Stomach smooth muscle (tissue), 2 donors: ENCODE data around the gene PPIAL4G.
"Not testable (repeated sequence)": the region's sequence is repeated elsewhere in the genome, so short reads cannot be mapped to it uniquely, and the experiment has no call there.

Source experiments
- H3K27ac ChIP-seq: one replicate; pipeline ENCODE4 v1.7.0; 2013; ENCODE audit warnings: mild to moderate bottlenecking, low read length, inconsistent platforms
- H3K27me3 ChIP-seq, 2 donors: one replicate each; pipeline ENCODE4 v1.7.0; 2013; ENCODE audit warnings: low read length in 2 of 2; ENCODE audit not compliant: insufficient read depth in 2 of 2, control insufficient read depth in 1 of 2
- H3K36me3 ChIP-seq, 2 donors: one replicate each; pipeline ENCODE4 v1.7.0; 2013; ENCODE audit warnings: low read length in 2 of 2; ENCODE audit not compliant: control insufficient read depth in 2 of 2, insufficient read depth in 2 of 2
- H3K4me1 ChIP-seq: one replicate; pipeline ENCODE4 v1.7.0; 2013; ENCODE audit warnings: low read length; ENCODE audit not compliant: control insufficient read depth, insufficient read depth
- H3K4me3 ChIP-seq, 2 donors: one replicate each; pipeline ENCODE4 v1.7.0; 2013; ENCODE audit warnings: low read length in 2 of 2
- H3K9ac ChIP-seq, 2 donors: one replicate each; pipeline ENCODE4 v1.7.0; 2013; ENCODE audit warnings: low read length in 2 of 2, mild to moderate bottlenecking in 1 of 2
- H3K9me3 ChIP-seq, 2 donors: one replicate each; pipeline ENCODE4 v1.7.0; 2013; ENCODE audit warnings: low read length in 2 of 2; ENCODE audit not compliant: control insufficient read depth in 2 of 2
- donor health status: healthy.
- donor health status: Pancreatic carcinoma.

Gene PPIAL4G

GRCh38 chr1:148483029-148483428 lies at the start of gene PPIAL4G:
PPIAL4G (minus strand) TSS chr1:148483302; CDS start chr1:148483252, 50 bp downstream.
- H3K4me1 ChIP-seq, H3K9me3 ChIP-seq, H3K9ac ChIP-seq, H3K27me3 ChIP-seq, H3K36me3 ChIP-seq, H3K4me3 ChIP-seq, H3K27ac ChIP-seq: not testable (repeated sequence)

- H3K4me3 ChIP-seq, H3K27ac ChIP-seq, H3K4me1 ChIP-seq, H3K9me3 ChIP-seq, H3K27me3 ChIP-seq, H3K9ac ChIP-seq, H3K36me3 ChIP-seq: not testable (repeated sequence)
Observed at GRCh38 chr1:148532158-148532557, 49.1 kb upstream of the PPIAL4G start.

- not testable (repeated sequence) for H3K9me3 ChIP-seq, H3K27ac ChIP-seq, H3K36me3 ChIP-seq, H3K9ac ChIP-seq, H3K27me3 ChIP-seq, H3K4me1 ChIP-seq
- H3K4me3 ChIP-seq: peak overlapping the region in 1 of 2 donors; percentile 15
Observed at GRCh38 chr1:148529101-148529567, 46.0 kb upstream of the PPIAL4G start.

- H3K9me3 ChIP-seq, H3K36me3 ChIP-seq, H3K9ac ChIP-seq, H3K27ac ChIP-seq, H3K4me1 ChIP-seq, H3K4me3 ChIP-seq, H3K27me3 ChIP-seq: not testable (repeated sequence)
Observed at GRCh38 chr1:148528591-148528990, 45.5 kb upstream of the PPIAL4G start.

GRCh38 chr1:148526587-148526986 lies 43.5 kb upstream of the PPIAL4G start:
- not testable (repeated sequence) for H3K4me3 ChIP-seq, H3K9me3 ChIP-seq, H3K27ac ChIP-seq, H3K27me3 ChIP-seq, H3K4me1 ChIP-seq, H3K36me3 ChIP-seq, H3K9ac ChIP-seq

- not testable (repeated sequence) for H3K27me3 ChIP-seq, H3K4me1 ChIP-seq, H3K9me3 ChIP-seq, H3K4me3 ChIP-seq, H3K27ac ChIP-seq, H3K36me3 ChIP-seq, H3K9ac ChIP-seq
Observed at GRCh38 chr1:148523205-148524144, 40.4 kb upstream of the PPIAL4G start.

GRCh38 chr1:148522561-148523204 lies 39.6 kb upstream of the PPIAL4G start:
- H3K9me3 ChIP-seq, H3K4me1 ChIP-seq, H3K27me3 ChIP-seq, H3K36me3 ChIP-seq: not testable (repeated sequence)
- Histone ChIP-seq H3K4me3 (peak overlapping the region; percentile 62 to 75), H3K27ac (peak overlapping the region; percentile 76), H3K9ac (peak overlapping the region; percentile 42 to 76)

GRCh38 chr1:148522072-148522471 lies 39.0 kb upstream of the PPIAL4G start:
- peak overlapping the region in 1 of 2 donors; percentile 47 for H3K4me3 ChIP-seq
- not testable (repeated sequence) for H3K9ac ChIP-seq, H3K4me1 ChIP-seq, H3K27me3 ChIP-seq, H3K9me3 ChIP-seq, H3K36me3 ChIP-seq, H3K27ac ChIP-seq

GRCh38 chr1:148514310-148514709 lies 31.2 kb upstream of the PPIAL4G start:
- not testable (repeated sequence) for H3K27me3 ChIP-seq, H3K27ac ChIP-seq, H3K4me1 ChIP-seq, H3K9me3 ChIP-seq, H3K36me3 ChIP-seq, H3K9ac ChIP-seq, H3K4me3 ChIP-seq

- not testable (repeated sequence) for H3K4me3 ChIP-seq, H3K27ac ChIP-seq, H3K9ac ChIP-seq, H3K36me3 ChIP-seq, H3K9me3 ChIP-seq, H3K4me1 ChIP-seq, H3K27me3 ChIP-seq
Observed at GRCh38 chr1:148512571-148513184, 29.6 kb upstream of the PPIAL4G start.

- H3K9me3 ChIP-seq, H3K27me3 ChIP-seq, H3K9ac ChIP-seq, H3K27ac ChIP-seq, H3K36me3 ChIP-seq, H3K4me3 ChIP-seq, H3K4me1 ChIP-seq: not testable (repeated sequence)
Observed at GRCh38 chr1:148493933-148494332, 10.8 kb upstream of the PPIAL4G start.
